Pancreas (tissue), 10 donors: ENCODE data around the gene SPATA4. TPM values are rescaled to one million over a fixed set of nuclear protein-coding genes. Genes with fewer than 3 reads are reported as not detected.
A peak's percentile ranks its signal among the peaks of the same experiment; 100 is the strongest.

Experiments
- ATAC-seq, 4 donors: fragments of 200-7000 bp; cut with Tn5 transposase; one replicate each; pipeline versions ENCODE4 v1.8.0 to v1.9.1; 2020; ENCODE audit warnings: mild to moderate bottlenecking in 4 of 4, moderate library complexity in 4 of 4
- DNase-seq, 6 donors: peaks; one replicate each; pipeline ENCODE4 v3.0.0-alpha.2; 2020
- FAIRE-seq: peaks from 2 replicates; lab custom pipeline; 2012; peaks lifted over from hg19 to GRCh38; lab: Jason Lieb, UNC
- H3K27ac ChIP-seq, 4 donors: fragments of 200-600 bp; sonication (generic); 1 replicate in 3 of 4; 2 replicates in 1 of 4; pipeline versions ENCODE4 v1.5.0 to v1.8.0; 2020
- H3K27me3 ChIP-seq, 4 donors: fragments of 200-600 bp; one replicate each; pipeline ENCODE4 v1.8.0; 2021
- H3K36me3 ChIP-seq, 3 donors: fragments of 200-600 bp; sonication (generic) in 1 of 3; one replicate each; pipeline versions ENCODE4 v1.5.0 to v1.8.0; 2020 to 2021
- H3K4me1 ChIP-seq, 3 donors: fragments of 200-600 bp; one replicate each; pipeline ENCODE4 v1.8.0; 2021
- H3K4me3 ChIP-seq, 4 donors: fragments of 200-600 bp; sonication (generic) in 2 of 4; one replicate each; pipeline versions ENCODE4 v1.5.0 to v1.8.0; 2020 to 2021
- H3K9me3 ChIP-seq, 4 donors: fragments of 200-600 bp; one replicate each; pipeline ENCODE4 v1.8.0; 2021
- WGBS, 2 donors: extraction: QIAGEN DNeasy Blood & Tissue Kit; methylation state at CpG; one replicate each; pipeline ENCODE4 v1.1.7; 2013; 5-methylcytosine and 5-hydroxymethylcytosine counted together
- intact Hi-C, 3 donors: fragments of 100-400 bp; cut with DNase I; formaldehyde crosslinking; loops; one replicate each; pipeline versions ENCODE4 v1.11.1 to v1.14.2; 2022
- polyA plus RNA-seq, 2 donors: library from polyadenylated mRNA; stranded (reverse); fragments of 200-250 nt; gene quantifications; one replicate each; pipeline ENCODE4 v1.2.3, GENCODE V29; 2013
- total RNA-seq, 6 donors: library from RNA; stranded (reverse); fragmentation: NEBNext Ultra II Directional in 4 of 6; extraction: Animal tissue kit (Norgen Biotek cat#: 25700) in 4 of 6; gene quantifications; one replicate each; pipeline versions ENCODE4 v1.2.1 to v1.2.4, GENCODE V29; 2021 to 2023
- TF ChIP-seq, protein P1 (sequence below), 4 donors: fragments of 200-600 bp; sonication (generic) in 3 of 4; IDR thresholded peaks; one replicate each; pipeline versions ENCODE4 v1.5.0 to v1.8.0; 2021; ENCODE audit warnings: antibody characterized with exemption in 4 of 4
- donor health status: healthy with polysubstance abuse.
- donor health status: DM: no; HTN: no; CAD: no; lungs with moderate emphysema.
- donor health status: DM: no; HTN: no; CAD: no.
- donor health status: control.
- donor health status: control.
- donor health status: Bipolar disorder and iron deficiency.
- donor health status: DM: yes; HTN: yes; CAD: no.
- donor health status: DM: no; HTN: no; CAD: no.
- donor health status: DM: no; HTN: no; CAD: no.
- donor health status: DM: yes; HTN: yes; CAD: no.

The SPATA4 gene
- under 1 TPM in 1 of 6 donors, not detected in 5; 0.37 TPM for total RNA-seq
- polyA plus RNA-seq: under 1 TPM in 1 of 2 donors, not detected in 1; 0.21 TPM

GRCh38 chr4:176195184-176195978 lies at the start of gene SPATA4:
Gene SPATA4 (minus strand): TSS chr4:176195585. CDS start chr4:176195562, 23 bp downstream.
- Histone ChIP-seq H3K27ac (peak within 1 kb of the TSS in 3 of 4 donors; percentile 44 to 65 (median 47)), H3K4me1 (peaks cover 0 to 4% (median 0%) of the 10 kb centered on the region in 3 donors), H3K36me3 (no peaks in the 10 kb centered on the region), H3K27me3 (no peaks in the 10 kb centered on the region), H3K9me3 (no peaks in the 10 kb centered on the region), H3K4me3 (peak within 1 kb of the TSS; percentile 38 to 68 (median 48))
- WGBS, 2 donors: 0 to 1% methylated on average over 45 of the region's 45 CpGs
- FAIRE-seq (no peak), ATAC-seq (peak; percentile 100), DNase-seq (peak; percentile 91 to 97 (median 95))
- TF ChIP-seq, protein P1, sequence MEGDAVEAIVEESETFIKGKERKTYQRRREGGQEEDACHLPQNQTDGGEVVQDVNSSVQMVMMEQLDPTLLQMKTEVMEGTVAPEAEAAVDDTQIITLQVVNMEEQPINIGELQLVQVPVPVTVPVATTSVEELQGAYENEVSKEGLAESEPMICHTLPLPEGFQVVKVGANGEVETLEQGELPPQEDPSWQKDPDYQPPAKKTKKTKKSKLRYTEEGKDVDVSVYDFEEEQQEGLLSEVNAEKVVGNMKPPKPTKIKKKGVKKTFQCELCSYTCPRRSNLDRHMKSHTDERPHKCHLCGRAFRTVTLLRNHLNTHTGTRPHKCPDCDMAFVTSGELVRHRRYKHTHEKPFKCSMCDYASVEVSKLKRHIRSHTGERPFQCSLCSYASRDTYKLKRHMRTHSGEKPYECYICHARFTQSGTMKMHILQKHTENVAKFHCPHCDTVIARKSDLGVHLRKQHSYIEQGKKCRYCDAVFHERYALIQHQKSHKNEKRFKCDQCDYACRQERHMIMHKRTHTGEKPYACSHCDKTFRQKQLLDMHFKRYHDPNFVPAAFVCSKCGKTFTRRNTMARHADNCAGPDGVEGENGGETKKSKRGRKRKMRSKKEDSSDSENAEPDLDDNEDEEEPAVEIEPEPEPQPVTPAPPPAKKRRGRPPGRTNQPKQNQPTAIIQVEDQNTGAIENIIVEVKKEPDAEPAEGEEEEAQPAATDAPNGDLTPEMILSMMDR (IDR thresholded peaks at IDR 0.05): no peak
- intact Hi-C loops: no loop called here

- FAIRE-seq (peak; percentile 13), ATAC-seq (no peak), DNase-seq (no peak)
- 71 to 81% methylated on average over 1 of the region's 1 CpG for WGBS, 2 donors
- TF ChIP-seq, protein P1 (IDR thresholded peaks at IDR 0.05): no peak
- Histone ChIP-seq H3K9me3 (no peaks in the 10 kb centered on the region), H3K27me3 (peaks cover 0 to under 1% (median 0%) of the 10 kb centered on the region in 4 donors), H3K4me1 (no peaks in the 10 kb centered on the region), H3K36me3 (no peaks in the 10 kb centered on the region), H3K27ac (no peak overlapping the region), H3K4me3 (no peak overlapping the region)
- intact Hi-C loops: no loop called here
Measured at GRCh38 chr4:176242764-176243347, 47.5 kb upstream of the SPATA4 start.

- 79 to 82% methylated on average over 8 of the region's 8 CpGs for WGBS, 2 donors
- no peak for DNase-seq
- Histone ChIP-seq H3K9me3 (no peaks in the 10 kb centered on the region), H3K27ac (no peak overlapping the region), H3K27me3 (no peaks in the 10 kb centered on the region), H3K4me1 (no peaks in the 10 kb centered on the region), H3K36me3 (no peaks in the 10 kb centered on the region), H3K4me3 (no peak overlapping the region)
- intact Hi-C loops: no loop called here
- no peak for FAIRE-seq
- no peak for ATAC-seq
- TF ChIP-seq, protein P1 (IDR thresholded peaks at IDR 0.05): no peak
Measured at GRCh38 chr4:176241703-176242102, 46.3 kb upstream of the SPATA4 start.

GRCh38 chr4:176238826-176239225 lies 43.4 kb upstream of the SPATA4 start:
- intact Hi-C loops: no loop called here
- DNase-seq: no peak
- H3K4me3 ChIP-seq: no peak overlapping the region
- WGBS, 2 donors: 61 to 62% methylated on average over 4 of the region's 4 CpGs
- H3K36me3 ChIP-seq: no peaks in the 10 kb centered on the region
- no peak for ATAC-seq
- H3K9me3 ChIP-seq: no peaks in the 10 kb centered on the region
- H3K27me3 ChIP-seq: no peaks in the 10 kb centered on the region
- no peak overlapping the region for H3K27ac ChIP-seq
- H3K4me1 ChIP-seq: no peaks in the 10 kb centered on the region
- FAIRE-seq: no peak
- TF ChIP-seq, protein P1 (IDR thresholded peaks at IDR 0.05): no peak
